HG03520 (cell line): ENCODE results near the gene MYH6.
"Not testable (repeated sequence)": the region's sequence is repeated elsewhere in the genome, so short reads cannot be mapped to it uniquely, and the experiment has no call there.

Experiments used
- ATAC-seq: cut with Tn5 transposase; IDR thresholded peaks from one replicate; pipeline ENCODE4 v1.9.1; 2021; ENCODE audit warnings: mild to moderate bottlenecking, moderate library complexity; ENCODE audit not compliant: unreplicated experiment

The MYH6 gene

GRCh38 chr14:23436327-23437132, 28.5 kb upstream of the MYH6 start:
- no peak for ATAC-seq

- ATAC-seq, result no peak
These were observed 27.7 kb upstream of the MYH6 start, which contains the start of gene MYH7 for GRCh38 chr14:23435543-23436326. Gene MYH7 (minus strand): TSS chr14:23435660. CDS start chr14:23433732, 1,928 bp downstream.

GRCh38 chr14:23434488-23435222, 26.6 kb upstream of the MYH6 start:
- no peak for ATAC-seq

GRCh38 chr14:23433457-23433856, 25.4 kb upstream of the MYH6 start:
- no peak for ATAC-seq

- no peak for ATAC-seq
These were observed 24.9 kb upstream of the MYH6 start for GRCh38 chr14:23432946-23433345.

GRCh38 chr14:23432102-23432925, 24.2 kb upstream of the MYH6 start:
- no peak for ATAC-seq

GRCh38 chr14:23431486-23431885, 23.4 kb upstream of the MYH6 start:
- ATAC-seq, result no peak

GRCh38 chr14:23430723-23431085, 22.6 kb upstream of the MYH6 start:
- ATAC-seq, result no peak

GRCh38 chr14:23430016-23430722, 22.1 kb upstream of the MYH6 start:
- no peak for ATAC-seq

- no peak for ATAC-seq
These were observed 20.8 kb upstream of the MYH6 start for GRCh38 chr14:23428686-23429495.

- ATAC-seq, result not testable (repeated sequence)
These were observed 17.7 kb upstream of the MYH6 start for GRCh38 chr14:23425798-23426197.

- no peak for ATAC-seq
These were observed 17.1 kb upstream of the MYH6 start for GRCh38 chr14:23425169-23425568.

- no peak for ATAC-seq
These were observed 15.6 kb upstream of the MYH6 start for GRCh38 chr14:23423657-23424056.

- ATAC-seq, result no peak
These were observed 13.5 kb upstream of the MYH6 start for GRCh38 chr14:23421594-23421993.

GRCh38 chr14:23419646-23420045, 11.6 kb upstream of the MYH6 start:
- ATAC-seq, result not testable (repeated sequence)

GRCh38 chr14:23418021-23418420, 9.9 kb upstream of the MYH6 start:
- no peak for ATAC-seq

GRCh38 chr14:23417269-23417668, 9.2 kb upstream of the MYH6 start:
- not testable (repeated sequence) for ATAC-seq

- ATAC-seq, result no peak
These were observed 8.7 kb upstream of the MYH6 start for GRCh38 chr14:23416801-23417200.
